Glutamatergic neuron (in vitro differentiated cells): ENCODE results near the gene HSP90AB1. TPM values are rescaled to one million over a fixed set of nuclear protein-coding genes. Genes with fewer than 3 reads are reported as not detected.

ENCODE experiments used
- DNase-seq: peaks from one replicate; pipeline ENCODE4 v3.0.0; 2022
- H3K27ac Mint-ChIP-seq: one replicate; pipeline ENCODE4 v1.8.0; 2020; ENCODE audit warnings: mild to moderate bottlenecking, mixed read lengths, inconsistent platforms; ENCODE audit not compliant: unreplicated experiment
- H3K27me3 Mint-ChIP-seq: one replicate; pipeline ENCODE4 v1.8.0; 2020; ENCODE audit warnings: mild to moderate bottlenecking, moderate library complexity, mixed read lengths, inconsistent platforms; ENCODE audit not compliant: unreplicated experiment
- H3K36me3 Mint-ChIP-seq: one replicate; pipeline ENCODE4 v1.8.0; 2020; ENCODE audit warnings: mild to moderate bottlenecking, mixed read lengths, inconsistent platforms; ENCODE audit not compliant: unreplicated experiment
- H3K4me1 Mint-ChIP-seq: one replicate; pipeline ENCODE4 v1.8.0; 2020; ENCODE audit warnings: mild to moderate bottlenecking, low read depth, mixed read lengths, inconsistent platforms; ENCODE audit not compliant: unreplicated experiment
- H3K4me3 Mint-ChIP-seq: one replicate; pipeline ENCODE4 v1.8.0; 2020; ENCODE audit warnings: mild to moderate bottlenecking, mixed read lengths, inconsistent platforms; ENCODE audit not compliant: unreplicated experiment
- H3K9me3 Mint-ChIP-seq: one replicate; pipeline ENCODE4 v1.8.0; 2020; ENCODE audit warnings: mild to moderate bottlenecking, moderate library complexity, mixed read lengths, inconsistent platforms; ENCODE audit not compliant: unreplicated experiment
- CTCF ChIP-seq: fragments of 200-600 bp; sonication (generic); IDR thresholded peaks from one replicate; pipeline ENCODE4 v1.5.0; 2021; ENCODE audit not compliant: partially characterized antibody, unreplicated experiment
- total RNA-seq: library from RNA; stranded (reverse); fragmentation: NEBNext Ultra II Directional; extraction: Animal tissue kit (Norgen Biotek cat#: 25700); gene quantifications from one replicate; pipeline ENCODE4 v1.2.1, GENCODE V29; 2021; ENCODE audit not compliant: unreplicated experiment

HSP90AB1 gene
- total RNA-seq, 1 donor from 2014 or later, result 771 TPM

GRCh38 chr6:44219815-44220784, 26.8 kb upstream of the HSP90AB1 start:
- H3K27me3 Mint-ChIP-seq, result peaks cover 6% of the 10 kb centered on the region
- no peaks in the 10 kb centered on the region for H3K9me3 Mint-ChIP-seq
- no peaks in the 10 kb centered on the region for H3K36me3 Mint-ChIP-seq
- TF ChIP-seq CTCF, result no peak
- H3K4me1 Mint-ChIP-seq, result peaks cover 25% of the 10 kb centered on the region
- no peak for DNase-seq
- peak overlapping the region; percentile 63 for H3K4me3 Mint-ChIP-seq
- no peak overlapping the region for H3K27ac Mint-ChIP-seq

- H3K27ac Mint-ChIP-seq, result no peak overlapping the region
- no peak overlapping the region for H3K4me3 Mint-ChIP-seq
- H3K4me1 Mint-ChIP-seq, result peaks cover 27% of the 10 kb centered on the region
- H3K9me3 Mint-ChIP-seq, result no peaks in the 10 kb centered on the region
- H3K36me3 Mint-ChIP-seq, result no peaks in the 10 kb centered on the region
- H3K27me3 Mint-ChIP-seq, result peaks cover 6% of the 10 kb centered on the region
- no peak for TF ChIP-seq CTCF
- DNase-seq, result no peak
Measured at GRCh38 chr6:44220913-44221290, 26.0 kb upstream of the HSP90AB1 start.

- Mint-ChIP-seq H3K27ac (no peak overlapping the region), H3K27me3 (peaks cover 6% of the 10 kb centered on the region), H3K4me1 (peaks cover 30% of the 10 kb centered on the region), H3K36me3 (no peaks in the 10 kb centered on the region), H3K4me3 (no peak overlapping the region), H3K9me3 (no peaks in the 10 kb centered on the region)
- peak; percentile 70 for TF ChIP-seq CTCF
- DNase-seq, result peak; percentile 69
Measured at GRCh38 chr6:44221291-44221960, 25.5 kb upstream of the HSP90AB1 start.

- Mint-ChIP-seq H3K27ac (no peak overlapping the region), H3K4me3 (no peak overlapping the region)
- DNase-seq, result no peak
Measured at GRCh38 chr6:44221961-44222335, 25.0 kb upstream of the HSP90AB1 start.

More at GRCh38 chr6:44221961-44222335, 25.0 kb upstream of the HSP90AB1 start:
- H3K9me3 Mint-ChIP-seq, result no peaks in the 10 kb centered on the region
- TF ChIP-seq CTCF, result no peak
- peaks cover 30% of the 10 kb centered on the region for H3K4me1 Mint-ChIP-seq
- H3K27me3 Mint-ChIP-seq, result peaks cover 6% of the 10 kb centered on the region
- no peaks in the 10 kb centered on the region for H3K36me3 Mint-ChIP-seq
